CD4-positive, alpha-beta T cell treated with Interferon gamma for 1 hour (primary cell): ENCODE measurements around the gene NKD2.

ENCODE experiments used
- DNase-seq: peaks from one replicate; pipeline ENCODE4 v3.0.0-alpha.2; 2020

Gene NKD2

DNA sequence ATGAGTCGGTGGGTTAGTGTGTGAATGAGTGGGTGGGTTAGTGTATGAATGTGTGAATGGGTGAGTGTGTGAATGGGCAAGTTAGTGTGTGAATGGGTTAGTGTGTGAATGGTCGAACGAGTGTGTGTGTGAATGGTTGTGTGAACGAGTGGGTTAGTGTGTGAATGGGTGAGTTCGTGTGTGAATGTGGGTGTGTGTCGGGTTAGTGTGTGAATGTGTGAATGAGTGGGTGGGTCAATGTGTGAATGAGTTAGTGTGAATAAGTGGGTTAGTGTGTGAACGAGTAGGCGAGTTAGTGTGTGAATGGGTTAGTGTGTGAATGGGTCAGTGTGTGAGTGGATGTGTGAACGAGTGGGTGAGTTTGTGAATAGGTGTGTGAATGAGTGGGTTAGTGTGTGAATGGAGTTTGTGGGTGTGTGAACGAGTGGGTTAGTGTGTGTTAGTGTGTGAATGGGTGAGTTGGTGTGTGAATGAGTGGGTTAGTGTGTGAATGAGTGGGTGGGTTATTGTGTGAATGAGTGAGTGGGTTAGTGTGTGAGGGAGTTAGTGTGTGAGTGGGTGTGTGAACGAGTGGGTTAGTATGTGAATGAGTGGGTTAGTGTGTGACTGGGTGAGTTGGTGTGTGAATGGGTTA is 38.8 kb downstream of the NKD2 start:
- no peak for DNase-seq

DNA sequence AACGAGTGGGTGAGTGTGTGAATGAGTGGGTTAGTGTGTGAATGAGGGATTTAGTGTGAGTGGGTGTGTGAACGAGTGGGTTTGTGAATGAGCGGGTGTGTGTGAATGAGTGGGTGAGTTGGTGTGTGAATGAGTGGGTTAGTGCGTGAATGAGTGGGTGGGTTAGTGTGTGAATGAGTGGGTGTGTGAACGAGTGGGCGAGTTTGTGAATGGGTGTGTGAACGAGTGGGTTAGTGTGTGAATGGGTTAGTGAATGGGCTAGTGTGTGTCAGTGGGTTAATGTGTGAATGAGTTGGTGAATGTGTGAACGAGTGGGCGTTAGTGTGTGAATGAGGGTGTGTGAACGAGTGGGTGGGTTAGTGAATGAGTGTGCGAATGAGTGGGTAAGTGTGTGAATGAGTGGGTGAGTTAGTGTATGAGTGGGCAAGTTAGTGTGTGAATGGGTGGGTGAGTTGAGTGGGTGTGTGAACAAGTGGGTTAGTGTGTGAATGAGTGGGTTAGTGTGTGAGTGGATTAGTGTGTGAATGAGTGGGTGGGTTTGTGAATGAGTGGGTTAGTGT is 39.6 kb downstream of the NKD2 start:
- DNase-seq, result no peak

GRCh38 chr5:1048861-1049838 is 40.5 kb downstream of the NKD2 start:
- DNase-seq, result no peak

GRCh38 chr5:1050423-1051365 is 42.1 kb downstream of the NKD2 start:
- DNase-seq, result no peak

- no peak for DNase-seq
Observed at GRCh38 chr5:1051366-1051720, 42.7 kb downstream of the NKD2 start.

DNA sequence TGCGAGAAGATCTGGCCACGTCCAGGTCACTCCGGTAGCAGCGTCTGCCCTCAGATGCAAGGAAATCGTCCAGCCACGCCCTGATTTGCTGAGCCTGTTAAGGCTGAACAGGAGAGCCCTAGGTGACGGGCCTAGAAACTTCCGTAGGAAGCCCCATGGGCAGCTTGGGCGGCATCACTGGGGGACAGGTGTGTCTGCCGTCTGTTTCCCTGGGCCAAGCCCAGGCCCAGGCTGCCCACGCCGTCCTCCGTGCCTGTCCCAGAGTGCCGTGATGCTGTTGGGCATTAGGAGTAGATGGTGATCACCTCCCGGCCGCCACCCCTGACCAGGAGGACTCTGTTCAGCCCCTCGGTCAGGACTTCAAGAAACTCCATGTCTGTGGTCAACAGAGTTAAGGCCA is 43.5 kb downstream of the NKD2 start:
- no peak for DNase-seq

DNA sequence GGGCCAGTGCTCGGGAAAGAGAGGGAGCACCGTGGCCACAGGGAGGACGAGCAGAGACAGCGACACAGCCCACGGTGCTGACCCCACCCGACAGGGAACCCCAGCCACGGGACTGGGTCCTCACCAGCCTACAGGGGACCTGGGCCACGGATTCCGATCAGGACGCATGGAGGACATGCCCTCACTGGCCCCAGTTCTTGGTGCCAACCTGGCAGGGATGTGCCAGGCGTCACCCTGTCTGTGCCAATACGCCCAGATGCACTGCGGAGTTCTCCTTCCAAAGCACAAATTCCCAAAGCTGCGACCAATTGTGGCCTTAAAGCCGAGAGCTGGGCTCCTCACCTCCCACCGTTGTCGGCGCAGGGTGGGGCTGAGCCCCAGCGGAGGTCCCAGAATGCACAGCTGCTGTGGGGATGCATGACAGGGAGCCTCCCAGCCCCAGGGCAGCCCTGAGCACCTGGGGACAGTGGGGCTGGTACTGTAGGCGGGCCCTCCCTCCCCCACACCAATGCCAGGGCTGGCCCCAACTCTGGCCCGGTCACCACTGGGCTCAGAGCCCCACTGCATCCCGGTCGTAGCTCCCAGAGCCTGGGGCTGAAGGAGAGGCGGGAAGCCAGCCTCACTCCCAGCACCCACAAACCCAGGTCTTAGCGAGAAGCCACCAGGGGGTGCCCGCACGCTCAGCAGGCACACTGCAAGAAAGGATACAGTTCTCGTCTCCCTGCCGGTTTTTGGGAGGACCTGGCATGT is 44.2 kb downstream of the NKD2 start:
- no peak for DNase-seq

- no peak for DNase-seq
Observed at GRCh38 chr5:1053391-1054017, 44.9 kb downstream of the NKD2 start.

DNA sequence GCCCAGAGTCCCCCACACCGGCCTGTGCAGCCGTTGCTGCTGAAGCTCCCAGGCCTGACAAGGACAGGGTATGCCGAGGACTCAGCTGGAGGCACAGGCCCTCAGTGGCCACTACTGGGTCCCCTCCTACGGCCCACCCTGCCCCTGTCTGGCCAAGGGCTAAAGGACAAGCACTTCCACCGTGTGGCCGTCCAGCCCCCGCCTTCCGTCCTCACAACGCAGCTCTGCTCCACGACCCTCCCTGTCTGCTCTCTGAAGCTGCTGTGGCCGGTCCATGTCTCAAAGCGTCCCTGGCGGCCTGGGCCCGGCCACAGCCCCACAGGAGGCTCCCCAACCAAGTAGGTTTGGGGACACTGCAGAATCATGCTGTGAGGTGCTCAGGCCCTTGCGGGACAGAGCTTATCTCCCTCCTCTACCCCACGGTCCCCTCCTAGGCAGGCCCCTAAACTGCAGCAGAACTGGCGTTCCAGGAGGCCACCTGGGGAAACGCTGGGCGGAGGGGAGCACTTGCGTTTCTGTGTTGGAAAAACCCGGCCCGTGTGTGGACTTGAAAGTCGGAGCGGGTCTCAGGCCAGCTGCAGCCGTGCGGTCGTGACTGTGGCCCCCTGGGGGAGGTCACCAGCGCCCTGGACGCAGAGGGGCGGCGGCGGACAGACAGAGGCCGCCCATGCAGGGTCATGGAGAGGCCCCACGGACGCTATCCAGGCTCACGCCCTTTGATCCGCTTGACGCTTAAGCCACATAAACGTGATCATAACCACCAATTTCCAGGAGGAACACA is 45.6 kb downstream of the NKD2 start:
- DNase-seq, result no peak

GRCh38 chr5:1054799-1055775 is 46.5 kb downstream of the NKD2 start:
- no peak for DNase-seq

DNA sequence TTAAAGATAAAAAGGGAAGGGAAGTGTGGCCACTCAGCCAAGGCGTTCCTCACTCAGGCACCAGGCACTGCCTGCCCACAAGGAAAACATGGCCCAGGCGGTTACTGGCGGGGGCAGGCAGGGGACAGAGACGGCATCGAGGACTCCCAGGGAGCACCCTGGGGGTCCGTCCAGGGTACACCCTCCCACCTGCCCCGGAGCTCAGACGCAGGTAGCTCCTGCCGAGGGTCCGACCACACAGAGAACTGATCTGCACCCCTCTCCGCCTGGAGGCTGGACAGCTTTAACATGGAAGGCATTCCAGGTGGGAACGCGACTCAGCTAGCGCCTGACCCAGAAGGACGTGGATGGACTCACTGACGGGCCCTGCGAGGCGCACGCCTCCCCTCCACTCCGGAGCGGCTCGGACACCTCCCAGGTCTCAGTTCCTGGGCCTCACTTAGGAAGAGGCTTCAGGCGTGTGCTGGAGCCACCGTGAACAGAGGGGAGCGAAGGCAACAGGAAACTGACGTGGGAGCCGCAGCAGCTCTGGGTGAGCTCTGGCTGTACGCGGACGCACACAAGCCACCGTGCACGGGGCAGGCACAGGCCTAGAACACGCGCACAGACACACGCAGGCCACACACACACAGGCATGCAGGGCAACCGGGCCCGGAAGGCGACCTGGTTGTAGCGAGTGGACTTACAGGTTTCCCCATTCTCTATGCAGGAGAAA is 47.5 kb downstream of the NKD2 start:
- DNase-seq, result no peak

DNA sequence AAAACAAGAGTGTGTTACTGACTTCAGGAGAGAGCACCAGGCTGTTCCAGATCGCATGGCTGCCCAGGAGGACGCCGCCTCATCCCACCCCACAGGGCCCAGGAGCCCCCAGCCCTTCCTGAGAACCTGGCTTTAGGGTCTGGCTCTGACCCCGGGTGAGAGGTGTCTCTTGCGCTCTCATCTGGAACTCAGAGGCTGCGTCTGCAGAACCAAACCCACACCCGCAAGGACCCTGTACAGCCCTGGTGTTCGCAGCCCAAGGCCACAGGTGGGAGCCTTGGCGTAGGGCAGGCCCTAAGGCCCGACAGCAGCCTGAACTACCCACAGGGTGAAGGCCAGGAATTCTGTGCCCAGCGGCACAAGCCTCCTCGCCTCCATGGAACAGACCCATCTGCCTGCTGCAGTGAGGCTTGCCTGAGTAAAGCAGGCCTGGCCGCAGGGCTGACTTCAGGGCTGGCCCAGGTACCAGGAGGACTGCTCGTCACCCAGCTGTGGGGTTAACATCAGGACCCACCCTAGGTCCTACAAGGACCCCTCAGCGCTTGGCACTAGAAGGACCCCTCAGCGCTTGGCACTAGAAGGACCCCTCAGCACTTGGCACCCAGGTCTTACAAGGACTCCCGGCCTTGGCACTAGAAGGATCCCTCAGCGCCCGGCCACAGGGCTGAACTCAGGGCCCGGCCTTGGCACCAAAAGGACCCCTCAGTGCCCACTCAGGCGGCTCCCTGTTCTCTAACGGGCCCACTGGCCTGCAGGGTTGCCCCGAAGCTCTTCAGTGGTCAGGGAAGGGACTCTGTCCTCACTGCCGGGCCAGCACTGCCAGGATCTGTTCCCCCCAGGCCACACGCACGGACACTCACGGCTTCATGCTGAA is 48.2 kb downstream of the NKD2 start:
- DNase-seq, result no peak

DNA sequence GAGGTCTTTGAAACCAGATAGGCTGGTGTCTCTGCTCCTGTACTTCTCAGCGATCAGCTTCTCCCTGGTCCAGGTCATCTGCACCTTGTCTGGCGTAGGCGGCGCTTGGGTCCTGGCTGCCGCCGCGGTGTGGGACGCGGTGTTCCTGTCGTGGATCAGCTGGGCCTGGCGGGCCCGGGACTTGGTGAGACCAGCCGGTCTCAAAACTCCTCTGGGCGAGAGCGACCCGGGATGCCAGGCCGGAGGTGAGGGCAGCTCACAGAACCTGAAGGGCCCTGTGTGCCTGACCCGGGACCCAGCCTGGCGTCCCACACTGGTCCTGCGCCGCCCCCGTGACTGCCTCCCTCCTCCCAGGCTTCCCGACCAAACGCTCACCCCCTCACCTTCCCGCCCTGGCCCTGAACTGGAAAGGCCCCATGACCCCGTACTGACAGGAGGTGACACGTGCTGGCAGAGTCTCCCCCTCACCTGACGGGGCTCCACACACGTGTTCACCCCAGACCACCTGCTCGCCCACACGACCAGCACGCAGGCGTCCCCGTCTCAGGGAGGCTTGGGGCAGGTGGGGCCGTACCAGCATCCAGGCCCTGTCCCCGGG is 49.0 kb downstream of the NKD2 start:
- DNase-seq, result no peak

- no peak for DNase-seq
Observed at GRCh38 chr5:1058083-1058945, 49.7 kb downstream of the NKD2 start.

- no peak for DNase-seq
Observed at GRCh38 chr5:1058988-1059883, 50.6 kb downstream of the NKD2 start.
